GM12878 (cell line): ENCODE data around the gene ZNF548. TPM values are rescaled to one million over a fixed set of nuclear protein-coding genes. Genes with fewer than 3 reads are reported as not detected.

Source experiments
- EP300 ChIP-seq, 2 experiments: fragments of 150-350 bp in 1 of 2; IDR thresholded peaks; 2 replicates each; pipeline ENCODE4 v1.6.1; 2011 to 2012; ENCODE audit warnings: low read depth in 2 of 2, low read length in 2 of 2, borderline replicate concordance in 1 of 2, improper control_type of control experiment in 1 of 2, inconsistent platforms in 1 of 2; ENCODE audit not compliant: control insufficient read depth in 1 of 2
- JUNB ChIP-seq: IDR thresholded peaks from 2 replicates; pipeline ENCODE4 v1.6.1; 2016; ENCODE audit warnings: antibody characterized with exemption, mild to moderate bottlenecking
- LARP7 ChIP-seq: fragments of 450-650 bp; IDR thresholded peaks from 2 replicates; pipeline ENCODE4 v1.6.1; 2017; ENCODE audit warnings: mild to moderate bottlenecking
- NR2F1 ChIP-seq: fragments of 450-650 bp; conservative IDR thresholded peaks from 2 replicates; pipeline ENCODE4 v1.6.1; 2017; ENCODE audit warnings: mild to moderate bottlenecking
- POLR2AphosphoS5 ChIP-seq: IDR thresholded peaks from 2 replicates; pipeline ENCODE4 v1.6.1; 2011; ENCODE audit warnings: mild to moderate bottlenecking, low read length, inconsistent platforms
- RB1 ChIP-seq: fragments of 450-650 bp; formaldehyde crosslinking; IDR thresholded peaks from 2 replicates; pipeline ENCODE4 v1.6.1; 2017; ENCODE audit warnings: mild to moderate bottlenecking, borderline replicate concordance
- SMAD5 ChIP-seq: IDR thresholded peaks from 2 replicates; pipeline ENCODE4 v1.6.1; 2016; ENCODE audit warnings: antibody characterized with exemption, low read depth
- SRF ChIP-seq, 2 experiments: IDR thresholded peaks; 2 replicates each; pipeline ENCODE4 v1.6.1; 2011; ENCODE audit warnings: low read depth in 2 of 2, low read length in 2 of 2, mild to moderate bottlenecking in 1 of 2, moderate library complexity in 1 of 2
- SUPT20H ChIP-seq: IDR thresholded peaks from 2 replicates; pipeline ENCODE4 v1.6.1; 2011; ENCODE audit warnings: low read depth, mild to moderate bottlenecking, low read length, moderate library complexity, borderline replicate concordance; ENCODE audit not compliant: control insufficient read depth
- SUZ12 ChIP-seq: fragments of 200-600 bp; sonication (generic); IDR thresholded peaks from one replicate; pipeline ENCODE4 v1.6.1; 2018; ENCODE audit warnings: antibody characterized with exemption, mild to moderate bottlenecking; ENCODE audit not compliant: unreplicated experiment
- TCF7 ChIP-seq: IDR thresholded peaks from 2 replicates; pipeline ENCODE4 v1.6.1; 2014; ENCODE audit warnings: antibody characterized with exemption, borderline replicate concordance
- YBX1 ChIP-seq: fragments of 450-650 bp; IDR thresholded peaks from 2 replicates; pipeline ENCODE4 v1.6.1; 2016; ENCODE audit warnings: antibody characterized with exemption
- ZBED1 ChIP-seq: IDR thresholded peaks from 2 replicates; pipeline ENCODE4 v1.6.1; 2016; ENCODE audit warnings: borderline replicate concordance
- ZNF384 ChIP-seq: IDR thresholded peaks from 2 replicates; pipeline ENCODE4 v1.6.1; 2012; ENCODE audit warnings: low read depth, mild to moderate bottlenecking, low read length, improper control_type of control experiment, borderline replicate concordance
- polyA plus RNA-seq, 11 experiments: library from polyadenylated mRNA; depleted of rRNA in 4 of 11; unstranded in 6 of 11; stranded (reverse) in 5 of 11; fragments of >200 nt; fragmentation: Nextera tagmentation in 4 of 11; fragmentation: Illumina TruSeq in 1 of 11; extraction: Ambion mirVana in 4 of 11; extraction: Trizol in 1 of 11; gene quantifications; 1 replicate in 1 of 11; 2 replicates in 10 of 11; pipeline versions ENCODE4 v1.2.1 to v1.2.3, GENCODE V29; 2011 to 2016; ENCODE audit warnings: inconsistent platforms in 2 of 11, missing spikeins in 2 of 11, low read depth in 1 of 11
- total RNA-seq, 4 experiments: library from RNA; depleted of rRNA in 3 of 4; stranded (reverse); fragments of >200 nt in 3 of 4; fragmentation: Illumina TruSeq in 1 of 4; extraction: Trizol in 1 of 4; gene quantifications; 2 replicates each; pipeline versions ENCODE4 v1.2.1 to v1.2.3, GENCODE V29; 2013 to 2021
- TF ChIP-seq, protein P1 (sequence below): fragments of 450-650 bp; IDR thresholded peaks from 2 replicates; pipeline ENCODE4 v1.6.1; 2016; ENCODE audit warnings: mild to moderate bottlenecking, moderate library complexity, borderline replicate concordance
- TF ChIP-seq, protein P2 (sequence below): IDR thresholded peaks from 2 replicates; pipeline ENCODE4 v1.6.1; 2012; ENCODE audit warnings: improper control_type of control experiment, low read depth, low read length; ENCODE audit not compliant: insufficient replicate concordance
- TF ChIP-seq, protein P3 (sequence below): fragments of 450-650 bp; formaldehyde crosslinking; IDR thresholded peaks from 2 replicates; pipeline ENCODE4 v1.4.0; 2022; ENCODE audit warnings: mild to moderate bottlenecking, moderate library complexity

The ZNF548 gene
- total and polyA plus RNA-seq, 10 of the 15 experiments (the other 5 are each of a cell fraction or from before 2014, with no cell fraction given): 3.9 to 44.8 (median 16.5) TPM

DNA sequence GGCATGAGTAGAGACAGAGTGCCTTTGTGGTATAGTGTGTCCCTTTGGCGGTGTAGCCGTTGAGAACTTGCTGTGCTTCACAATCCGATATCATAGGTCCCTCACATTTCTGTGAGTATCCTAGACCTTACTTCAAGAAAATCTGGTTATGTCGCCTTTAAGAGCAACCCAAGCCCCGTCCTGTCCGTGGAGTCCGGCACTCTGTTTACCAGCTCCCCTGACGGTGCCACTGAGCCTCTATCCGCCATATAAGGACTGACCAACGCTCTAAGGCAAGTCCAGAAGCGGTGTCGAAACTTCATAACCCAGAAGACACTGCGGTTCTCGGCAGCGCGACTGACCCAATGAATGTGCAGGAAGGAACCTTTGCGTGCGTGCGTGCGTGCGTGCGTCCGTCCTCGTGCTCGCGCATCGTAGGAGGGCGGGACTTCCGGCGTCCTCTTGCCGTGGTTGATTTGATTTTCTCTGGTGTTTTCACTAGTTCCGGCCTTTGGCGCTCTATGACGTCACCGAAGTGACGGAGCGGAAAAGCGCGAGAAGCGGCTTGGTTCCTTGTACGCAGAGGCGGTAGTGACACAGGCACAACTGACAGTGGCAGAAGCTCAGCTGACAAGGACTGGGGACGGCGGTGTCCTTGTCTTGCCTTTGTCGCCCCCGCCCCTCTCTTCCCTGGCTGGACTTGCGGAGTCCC is 26.5 kb upstream of the ZNF548 start, which contains the start of the genes TRAPPC2B and ZNF547 (continued):
- TF ChIP-seq SUPT20H (no peak), SUZ12 (no peak), NR2F1 (no peak), TCF7 (no peak), ZBED1 (peak; percentile 77; the same call in 1 of the 2 replicates), POLR2AphosphoS5 (peak; percentile 79), ZNF384 (no peak), RB1 (peak; percentile 11; the same call in 1 of the 2 replicates), EP300 (IDR thresholded peaks at IDR 0.05; ENCODE audit: borderline replicate concordance in 1 of 2, control insufficient read depth in 1 of 2, low read depth in 2 of 2, low read length in 2 of 2) (no peak; a peak in 1 of 4 replicates), LARP7 (no peak), YBX1 (no peak), JUNB (no peak), SRF (IDR thresholded peaks at IDR 0.05; ENCODE audit: low read depth in 2 of 2, low read length in 2 of 2) (peak; percentile 89 to 96), SMAD5 (0 out of 2 replicates have a peak, but pooled peaks have one; percentile 70)
- TF ChIP-seq, protein P1, sequence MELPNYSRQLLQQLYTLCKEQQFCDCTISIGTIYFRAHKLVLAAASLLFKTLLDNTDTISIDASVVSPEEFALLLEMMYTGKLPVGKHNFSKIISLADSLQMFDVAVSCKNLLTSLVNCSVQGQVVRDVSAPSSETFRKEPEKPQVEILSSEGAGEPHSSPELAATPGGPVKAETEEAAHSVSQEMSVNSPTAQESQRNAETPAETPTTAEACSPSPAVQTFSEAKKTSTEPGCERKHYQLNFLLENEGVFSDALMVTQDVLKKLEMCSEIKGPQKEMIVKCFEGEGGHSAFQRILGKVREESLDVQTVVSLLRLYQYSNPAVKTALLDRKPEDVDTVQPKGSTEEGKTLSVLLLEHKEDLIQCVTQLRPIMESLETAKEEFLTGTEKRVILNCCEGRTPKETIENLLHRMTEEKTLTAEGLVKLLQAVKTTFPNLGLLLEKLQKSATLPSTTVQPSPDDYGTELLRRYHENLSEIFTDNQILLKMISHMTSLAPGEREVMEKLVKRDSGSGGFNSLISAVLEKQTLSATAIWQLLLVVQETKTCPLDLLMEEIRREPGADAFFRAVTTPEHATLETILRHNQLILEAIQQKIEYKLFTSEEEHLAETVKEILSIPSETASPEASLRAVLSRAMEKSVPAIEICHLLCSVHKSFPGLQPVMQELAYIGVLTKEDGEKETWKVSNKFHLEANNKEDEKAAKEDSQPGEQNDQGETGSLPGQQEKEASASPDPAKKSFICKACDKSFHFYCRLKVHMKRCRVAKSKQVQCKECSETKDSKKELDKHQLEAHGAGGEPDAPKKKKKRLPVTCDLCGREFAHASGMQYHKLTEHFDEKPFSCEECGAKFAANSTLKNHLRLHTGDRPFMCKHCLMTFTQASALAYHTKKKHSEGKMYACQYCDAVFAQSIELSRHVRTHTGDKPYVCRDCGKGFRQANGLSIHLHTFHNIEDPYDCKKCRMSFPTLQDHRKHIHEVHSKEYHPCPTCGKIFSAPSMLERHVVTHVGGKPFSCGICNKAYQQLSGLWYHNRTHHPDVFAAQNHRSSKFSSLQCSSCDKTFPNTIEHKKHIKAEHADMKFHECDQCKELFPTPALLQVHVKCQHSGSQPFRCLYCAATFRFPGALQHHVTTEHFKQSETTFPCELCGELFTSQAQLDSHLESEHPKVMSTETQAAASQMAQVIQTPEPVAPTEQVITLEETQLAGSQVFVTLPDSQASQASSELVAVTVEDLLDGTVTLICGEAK: peak; percentile 96
- TF ChIP-seq, protein P2, sequence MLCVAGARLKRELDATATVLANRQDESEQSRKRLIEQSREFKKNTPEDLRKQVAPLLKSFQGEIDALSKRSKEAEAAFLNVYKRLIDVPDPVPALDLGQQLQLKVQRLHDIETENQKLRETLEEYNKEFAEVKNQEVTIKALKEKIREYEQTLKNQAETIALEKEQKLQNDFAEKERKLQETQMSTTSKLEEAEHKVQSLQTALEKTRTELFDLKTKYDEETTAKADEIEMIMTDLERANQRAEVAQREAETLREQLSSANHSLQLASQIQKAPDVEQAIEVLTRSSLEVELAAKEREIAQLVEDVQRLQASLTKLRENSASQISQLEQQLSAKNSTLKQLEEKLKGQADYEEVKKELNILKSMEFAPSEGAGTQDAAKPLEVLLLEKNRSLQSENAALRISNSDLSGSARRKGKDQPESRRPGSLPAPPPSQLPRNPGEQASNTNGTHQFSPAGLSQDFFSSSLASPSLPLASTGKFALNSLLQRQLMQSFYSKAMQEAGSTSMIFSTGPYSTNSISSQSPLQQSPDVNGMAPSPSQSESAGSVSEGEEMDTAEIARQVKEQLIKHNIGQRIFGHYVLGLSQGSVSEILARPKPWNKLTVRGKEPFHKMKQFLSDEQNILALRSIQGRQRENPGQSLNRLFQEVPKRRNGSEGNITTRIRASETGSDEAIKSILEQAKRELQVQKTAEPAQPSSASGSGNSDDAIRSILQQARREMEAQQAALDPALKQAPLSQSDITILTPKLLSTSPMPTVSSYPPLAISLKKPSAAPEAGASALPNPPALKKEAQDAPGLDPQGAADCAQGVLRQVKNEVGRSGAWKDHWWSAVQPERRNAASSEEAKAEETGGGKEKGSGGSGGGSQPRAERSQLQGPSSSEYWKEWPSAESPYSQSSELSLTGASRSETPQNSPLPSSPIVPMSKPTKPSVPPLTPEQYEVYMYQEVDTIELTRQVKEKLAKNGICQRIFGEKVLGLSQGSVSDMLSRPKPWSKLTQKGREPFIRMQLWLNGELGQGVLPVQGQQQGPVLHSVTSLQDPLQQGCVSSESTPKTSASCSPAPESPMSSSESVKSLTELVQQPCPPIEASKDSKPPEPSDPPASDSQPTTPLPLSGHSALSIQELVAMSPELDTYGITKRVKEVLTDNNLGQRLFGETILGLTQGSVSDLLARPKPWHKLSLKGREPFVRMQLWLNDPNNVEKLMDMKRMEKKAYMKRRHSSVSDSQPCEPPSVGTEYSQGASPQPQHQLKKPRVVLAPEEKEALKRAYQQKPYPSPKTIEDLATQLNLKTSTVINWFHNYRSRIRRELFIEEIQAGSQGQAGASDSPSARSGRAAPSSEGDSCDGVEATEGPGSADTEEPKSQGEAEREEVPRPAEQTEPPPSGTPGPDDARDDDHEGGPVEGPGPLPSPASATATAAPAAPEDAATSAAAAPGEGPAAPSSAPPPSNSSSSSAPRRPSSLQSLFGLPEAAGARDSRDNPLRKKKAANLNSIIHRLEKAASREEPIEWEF: no peak
- TF ChIP-seq, protein P3, sequence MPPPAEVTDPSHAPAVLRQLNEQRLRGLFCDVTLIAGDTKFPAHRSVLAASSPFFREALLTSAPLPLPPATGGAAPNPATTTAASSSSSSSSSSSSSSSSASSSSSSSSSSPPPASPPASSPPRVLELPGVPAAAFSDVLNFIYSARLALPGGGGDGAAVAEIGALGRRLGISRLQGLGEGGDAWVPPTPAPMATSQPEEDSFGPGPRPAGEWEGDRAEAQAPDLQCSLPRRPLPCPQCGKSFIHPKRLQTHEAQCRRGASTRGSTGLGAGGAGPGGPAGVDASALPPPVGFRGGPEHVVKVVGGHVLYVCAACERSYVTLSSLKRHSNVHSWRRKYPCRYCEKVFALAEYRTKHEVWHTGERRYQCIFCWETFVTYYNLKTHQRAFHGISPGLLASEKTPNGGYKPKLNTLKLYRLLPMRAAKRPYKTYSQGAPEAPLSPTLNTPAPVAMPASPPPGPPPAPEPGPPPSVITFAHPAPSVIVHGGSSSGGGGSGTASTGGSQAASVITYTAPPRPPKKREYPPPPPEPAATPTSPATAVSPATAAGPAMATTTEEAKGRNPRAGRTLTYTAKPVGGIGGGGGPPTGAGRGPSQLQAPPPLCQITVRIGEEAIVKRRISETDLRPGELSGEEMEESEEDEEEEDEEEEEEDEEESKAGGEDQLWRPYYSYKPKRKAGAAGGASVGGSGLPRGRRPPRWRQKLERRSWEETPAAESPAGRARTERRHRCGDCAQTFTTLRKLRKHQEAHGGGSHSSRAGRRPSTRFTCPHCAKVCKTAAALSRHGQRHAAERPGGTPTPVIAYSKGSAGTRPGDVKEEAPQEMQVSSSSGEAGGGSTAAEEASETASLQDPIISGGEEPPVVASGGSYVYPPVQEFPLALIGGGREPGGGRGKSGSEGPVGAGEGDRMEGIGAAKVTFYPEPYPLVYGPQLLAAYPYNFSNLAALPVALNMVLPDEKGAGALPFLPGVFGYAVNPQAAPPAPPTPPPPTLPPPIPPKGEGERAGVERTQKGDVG (CRISPR knock-in tag): no peak; the same call in 1 of the 2 replicates
